ENCODE data around the gene ETFA.

The ETFA gene

DNA sequence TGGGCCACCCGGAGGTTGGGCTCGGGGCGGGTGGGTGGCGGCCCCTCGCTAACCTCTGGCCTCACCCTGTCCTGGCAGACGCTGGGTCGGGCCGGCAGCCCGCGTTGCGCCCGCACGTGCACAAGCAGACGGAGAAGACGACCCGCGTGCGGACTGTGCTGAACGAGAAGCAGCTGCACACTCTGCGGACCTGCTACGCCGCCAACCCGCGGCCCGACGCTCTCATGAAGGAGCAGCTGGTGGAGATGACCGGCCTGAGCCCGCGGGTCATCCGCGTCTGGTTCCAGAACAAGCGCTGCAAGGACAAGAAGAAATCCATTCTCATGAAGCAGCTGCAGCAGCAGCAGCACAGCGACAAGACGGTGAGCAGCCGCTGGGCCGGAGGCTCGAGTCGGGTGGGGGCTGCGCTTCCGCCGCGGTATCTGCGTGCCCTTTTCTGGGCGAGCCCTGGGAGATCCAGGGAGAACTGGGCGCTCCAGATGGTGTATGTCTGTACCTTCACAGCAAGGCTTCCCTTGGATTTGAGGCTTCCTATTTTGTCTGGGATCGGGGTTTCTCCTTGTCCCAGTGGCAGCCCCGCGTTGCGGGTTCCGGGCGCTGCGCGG, 29.0 kb upstream of the ETFA start:
- no peak for DNase-seq

DNA sequence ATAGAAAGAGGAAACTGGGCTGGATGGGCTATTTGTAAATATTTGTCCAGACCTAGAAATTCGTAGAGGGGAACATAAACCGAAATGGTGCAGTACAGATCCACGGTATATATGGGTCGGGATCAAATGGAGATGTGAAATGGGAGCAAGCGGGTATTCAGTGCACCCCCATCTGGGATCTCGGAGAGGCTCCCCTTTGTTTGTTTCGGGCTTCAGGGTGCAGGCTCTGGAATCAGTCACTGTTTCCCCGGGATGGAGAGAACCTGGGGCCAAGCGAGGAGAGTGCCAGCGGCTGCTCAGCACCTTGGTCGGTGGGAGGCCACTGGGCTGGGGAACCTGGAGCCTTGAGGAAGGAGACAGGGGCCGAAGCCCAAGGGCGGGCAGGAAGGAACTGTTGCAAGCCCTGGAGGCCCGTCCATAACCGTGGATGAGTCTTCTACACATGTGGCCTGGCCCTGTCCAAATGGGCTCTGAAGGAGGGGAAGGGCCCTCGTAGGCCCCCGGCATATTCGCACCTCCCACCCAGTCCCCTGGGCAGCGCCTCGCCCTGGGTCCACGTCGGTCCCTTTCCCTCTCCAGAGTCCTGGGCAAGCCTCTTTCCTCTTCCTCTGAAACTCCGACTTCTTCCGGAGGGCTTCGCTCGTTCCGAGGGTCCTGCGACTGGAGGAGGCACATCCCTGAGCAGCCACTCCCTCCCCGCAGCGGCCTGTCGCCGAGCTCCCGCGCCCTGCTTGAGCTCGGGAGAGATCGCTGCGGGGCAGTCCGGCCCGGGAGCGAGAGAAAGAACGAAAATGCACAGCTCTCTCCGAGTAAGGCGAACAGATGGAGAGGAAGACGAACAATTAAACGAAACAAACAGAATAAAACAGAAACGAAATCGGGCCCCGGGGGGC, 28.3 kb upstream of the ETFA start:
- no peak for DNase-seq

DNA sequence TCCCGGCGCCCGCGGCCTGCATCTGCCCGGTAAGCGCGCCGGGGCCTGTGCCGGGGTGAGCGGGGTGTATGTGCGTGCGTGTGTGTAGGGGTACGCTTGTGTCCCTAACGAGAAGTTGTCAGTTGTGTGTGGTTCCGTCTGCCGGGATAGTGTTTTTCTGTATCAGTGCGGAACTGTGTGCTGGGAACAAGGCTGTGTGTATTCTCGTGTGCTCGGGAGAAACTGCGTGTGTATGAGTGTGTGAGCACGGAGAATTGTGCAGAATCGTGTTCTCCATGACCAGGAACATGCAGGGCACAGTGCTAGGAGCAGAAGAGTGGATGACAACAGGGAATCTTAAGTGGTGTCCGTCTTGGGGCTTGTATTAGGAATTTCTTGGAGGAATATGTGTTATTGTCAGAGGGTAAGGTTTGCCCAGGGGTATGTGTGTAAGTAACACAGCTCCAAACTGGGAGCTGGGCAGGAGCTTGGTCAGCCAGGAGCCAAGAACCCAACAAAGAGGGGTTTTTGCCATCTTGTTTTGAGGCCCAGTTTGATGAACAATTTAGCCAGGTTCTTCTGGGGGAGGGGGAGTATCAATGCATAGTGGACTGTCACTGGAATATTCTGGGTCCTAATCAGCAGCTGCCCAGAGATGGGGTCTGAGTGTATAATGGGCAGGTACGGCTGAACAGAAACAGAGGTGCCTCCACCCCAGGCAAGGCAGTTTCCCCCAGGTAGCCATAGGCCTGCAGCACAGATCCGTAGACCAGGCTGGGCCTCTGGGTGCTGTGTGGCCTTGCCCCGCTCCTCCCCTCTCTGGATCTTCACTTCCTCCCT, 27.4 kb upstream of the ETFA start:
- no peak for DNase-seq

- DNase-seq, result no peak
Measured at GRCh38 chr15:76337696-76338485, 26.6 kb upstream of the ETFA start.

GRCh38 chr15:76337059-76337695, 25.9 kb upstream of the ETFA start:
- no peak for DNase-seq

GRCh38 chr15:76336254-76337058, 25.2 kb upstream of the ETFA start, which contains the start of gene ISL2:
Gene ISL2 (plus strand): TSS chr15:76336773. CDS start chr15:76336884, 111 bp downstream.
- DNase-seq, result no peak

- DNase-seq, result no peak
Measured at GRCh38 chr15:76335307-76336253, 24.3 kb upstream of the ETFA start.

DNA sequence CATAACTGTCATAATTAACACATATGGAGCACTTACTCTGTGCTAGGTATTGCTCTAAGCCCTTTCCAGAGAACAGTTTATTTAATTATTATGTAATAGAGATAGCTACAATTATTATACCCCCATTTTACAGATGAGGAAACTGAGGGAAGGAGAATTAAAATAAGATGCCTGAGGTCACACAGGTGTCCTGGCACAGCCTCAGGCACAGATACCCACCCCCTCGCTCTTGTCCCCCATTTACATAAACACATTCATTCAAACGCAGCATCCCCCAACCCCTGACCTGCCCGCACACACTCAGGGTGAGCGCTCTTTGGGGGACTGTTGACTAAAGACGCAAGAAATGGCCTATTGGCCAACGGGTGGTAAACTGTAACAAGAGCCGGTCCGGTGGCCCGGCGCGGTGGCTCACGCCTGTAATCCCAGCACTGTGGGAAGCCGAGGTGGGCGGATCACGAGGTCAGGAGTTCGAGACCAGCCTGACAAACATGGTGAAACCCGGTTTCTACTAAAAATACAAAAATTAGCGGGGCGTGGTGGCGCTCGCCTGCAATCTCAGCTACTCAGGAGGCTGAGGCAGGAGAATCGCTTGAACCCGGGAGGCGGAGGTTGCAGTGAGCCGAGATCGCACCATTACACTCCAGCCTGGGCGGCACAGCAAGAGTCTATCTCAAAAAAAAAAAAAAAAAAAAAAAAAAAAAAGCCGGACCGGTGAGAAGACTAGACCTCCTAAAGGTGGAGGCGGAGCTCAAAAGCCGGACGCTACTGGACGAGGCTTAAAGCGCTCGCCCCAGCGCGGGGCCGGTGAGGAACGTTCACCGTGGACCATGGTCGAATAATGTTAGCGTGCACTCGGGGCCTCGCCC, 23.4 kb upstream of the ETFA start:
- DNase-seq, result no peak

DNA sequence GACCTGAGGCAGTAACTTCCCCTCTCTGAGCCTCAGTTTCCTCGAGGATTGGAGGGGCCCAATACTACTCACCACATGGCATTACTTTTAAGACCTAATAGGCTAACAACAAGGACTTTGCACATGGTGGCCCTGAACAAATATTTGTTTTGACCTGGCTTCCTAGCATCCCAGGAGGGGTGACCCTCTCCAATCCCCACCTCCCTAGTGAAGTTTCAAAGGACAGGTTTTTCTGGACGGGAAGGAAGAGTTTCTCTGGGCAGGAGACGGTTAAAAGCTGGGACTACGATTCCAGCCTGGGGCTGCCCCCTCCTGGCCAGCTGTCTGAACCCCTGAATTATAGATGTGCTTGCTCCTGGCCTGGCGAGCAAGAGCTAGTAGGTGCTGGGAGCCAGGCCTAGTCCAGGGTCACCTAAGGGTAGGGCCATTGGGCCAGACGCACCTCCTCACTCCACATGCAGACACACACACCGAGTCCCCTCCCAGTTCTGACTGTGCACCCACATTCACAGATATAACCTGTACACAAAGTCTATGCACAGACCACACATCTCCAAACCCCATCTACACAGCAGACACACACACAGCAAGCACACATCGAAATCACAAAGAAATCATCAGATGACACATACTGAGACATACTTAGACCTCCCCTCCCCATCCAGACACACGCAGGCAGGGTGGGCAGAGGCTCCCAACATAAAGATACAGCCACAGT, 22.6 kb upstream of the ETFA start:
- DNase-seq, result no peak

DNA sequence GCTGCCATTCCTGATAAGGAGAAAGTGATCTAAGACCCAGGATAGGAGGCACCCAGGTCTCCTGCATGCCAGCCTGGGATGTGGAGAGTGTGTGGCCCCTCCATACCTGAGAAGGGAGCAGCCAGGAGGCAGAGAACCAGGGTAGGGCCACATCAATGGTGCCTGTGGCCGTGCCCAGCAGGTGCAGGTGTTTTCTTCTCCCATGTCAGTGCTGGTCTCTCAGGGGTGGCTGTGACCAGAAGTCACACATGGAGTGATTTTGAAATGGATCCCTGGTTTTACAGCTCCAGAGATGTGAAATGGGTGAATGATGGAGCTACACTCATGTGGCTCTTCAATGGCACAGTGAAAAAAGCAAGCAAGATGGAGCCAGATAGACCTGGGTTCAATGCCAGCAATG, 22.0 kb upstream of the ETFA start:
- no peak for DNase-seq

DNA sequence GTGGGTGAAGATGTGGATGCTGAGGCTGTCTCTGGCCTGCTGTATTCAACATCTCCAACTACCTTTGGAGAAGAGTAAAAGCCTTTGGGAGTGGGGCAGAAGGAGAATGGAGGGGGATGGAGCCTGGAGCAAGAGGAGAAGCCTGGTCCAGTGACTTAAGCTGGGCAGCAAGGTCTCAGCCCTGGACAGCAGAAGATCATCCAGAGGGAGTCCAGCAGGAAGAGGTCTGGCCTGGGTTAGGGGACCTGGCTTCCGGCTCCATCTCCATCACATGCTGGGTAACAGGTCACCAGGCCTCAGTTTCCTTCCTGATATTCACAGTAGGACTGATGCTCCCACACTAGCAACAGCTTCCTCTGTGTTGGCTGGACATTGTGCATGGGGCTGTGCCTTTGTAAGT, 21.5 kb upstream of the ETFA start:
- no peak for DNase-seq

DNA sequence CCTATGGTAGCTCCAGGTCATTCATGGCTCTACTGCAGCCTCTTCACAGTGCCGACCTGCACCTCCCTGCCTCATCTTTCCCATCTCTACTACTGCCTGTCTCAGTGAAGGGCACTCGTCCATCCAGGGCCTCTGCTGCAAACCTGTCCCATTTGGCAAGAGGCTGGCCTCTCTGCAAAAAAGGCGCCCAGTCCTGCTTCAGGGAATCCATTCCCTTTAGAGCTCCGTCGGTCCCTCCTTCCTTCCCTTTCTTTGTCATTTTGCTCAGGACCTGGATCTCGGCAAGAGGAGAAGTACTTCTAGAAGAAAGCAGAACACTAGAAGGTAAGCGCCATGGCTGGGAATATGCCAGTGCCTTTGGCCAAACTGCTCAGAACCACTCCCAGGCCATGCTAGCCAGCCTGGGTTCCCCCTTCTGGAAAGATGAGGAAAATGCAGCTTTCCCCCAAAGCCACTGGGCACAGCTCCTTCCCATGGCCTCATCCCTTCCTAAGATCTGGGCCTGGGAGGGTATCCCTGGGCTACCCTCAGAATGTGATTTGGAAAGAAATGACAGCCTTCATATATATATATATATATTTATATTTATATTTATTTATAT, 18.9 kb upstream of the ETFA start:
- no peak for DNase-seq

- DNase-seq, result no peak
Measured at GRCh38 chr15:76328958-76329357, 17.7 kb upstream of the ETFA start.

- DNase-seq, result no peak
Measured at GRCh38 chr15:76328106-76328696, 16.9 kb upstream of the ETFA start.

DNA sequence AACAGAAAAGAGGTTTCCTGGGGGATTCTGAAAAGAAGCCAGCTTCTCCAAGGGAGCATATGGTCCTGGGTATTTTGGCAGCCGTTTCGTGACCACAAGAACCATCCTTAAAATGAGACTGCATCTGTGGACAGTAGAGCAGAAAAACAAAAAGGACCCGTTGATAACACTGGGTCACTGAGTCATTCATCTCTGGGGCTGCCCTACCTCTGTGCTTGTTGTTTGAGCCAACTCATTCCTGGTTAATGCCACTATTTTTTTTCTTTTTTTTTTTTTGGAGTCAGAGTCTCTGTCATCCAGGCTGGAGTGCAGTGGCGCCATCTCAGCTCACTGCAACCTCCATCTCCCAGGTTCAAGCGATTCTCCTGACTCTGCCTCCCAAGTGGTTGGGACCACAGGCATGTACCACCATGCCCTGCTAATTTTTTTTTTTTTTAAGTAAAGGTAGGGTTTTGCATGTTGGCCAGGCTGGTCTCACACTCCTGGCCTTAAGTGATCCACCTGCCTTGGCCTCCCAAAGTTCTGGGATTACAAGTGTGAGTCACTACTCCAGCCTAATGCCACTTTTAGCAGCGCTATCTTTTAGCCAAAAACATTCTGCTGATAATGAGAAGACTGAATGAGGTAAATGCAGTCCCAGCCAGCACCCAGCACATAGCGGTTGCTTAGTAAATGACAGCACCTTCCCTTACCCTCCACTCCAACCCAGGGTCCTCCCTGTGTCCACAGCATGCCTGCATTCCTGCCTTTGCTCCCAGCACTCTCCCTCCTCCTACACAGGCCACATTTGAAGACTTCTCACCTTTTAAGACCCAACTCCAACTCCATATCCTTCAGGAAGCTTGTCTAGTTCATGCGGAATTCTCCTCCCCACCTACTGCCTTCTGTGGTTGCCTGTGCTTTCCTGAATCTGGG, 16.2 kb upstream of the ETFA start:
- no peak for DNase-seq

DNA sequence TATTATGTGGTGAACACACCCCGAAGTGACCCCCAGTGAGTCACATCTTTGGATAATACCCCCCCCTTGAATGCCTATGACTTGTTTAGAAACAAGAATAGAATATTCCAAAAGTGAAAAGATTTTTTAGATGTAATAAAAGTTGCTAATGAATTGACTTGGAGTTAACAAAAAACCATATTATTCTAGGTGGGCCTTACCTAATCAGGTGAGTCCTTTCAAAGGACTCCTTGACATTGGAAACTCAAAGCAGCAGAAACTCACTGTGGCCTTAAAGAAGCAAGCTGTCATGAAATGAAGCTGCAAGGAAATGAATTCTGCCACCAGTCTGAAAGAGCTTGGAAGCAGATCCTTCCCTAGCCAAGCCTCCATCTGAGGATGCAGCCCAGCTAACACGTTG, 14.4 kb upstream of the ETFA start:
- DNase-seq, result no peak

Data from NCI-H510A (cell line).